ENCODE measurements around the gene SMARCD1.

- no peak for TF ChIP-seq CTCF (IDR thresholded peaks at IDR 0.05)
- no peak for TF ChIP-seq POLR2AphosphoS5 (IDR thresholded peaks at IDR 0.05; ENCODE audit: low read depth, low read length)
- TF ChIP-seq SIN3A (IDR thresholded peaks at IDR 0.05; ENCODE audit: borderline replicate concordance, insufficient read depth, low read depth, low read length): no peak
- TF ChIP-seq TCF7L2 (IDR thresholded peaks at IDR 0.05; ENCODE audit: low read depth, low read length): no peak
Measured at GRCh38 chr12:50061171-50061570, 24.0 kb upstream of the SMARCD1 start.

Data from Panc1 (cell line).